Measurements from ENCODE around the gene ENTHD1.

DNA sequence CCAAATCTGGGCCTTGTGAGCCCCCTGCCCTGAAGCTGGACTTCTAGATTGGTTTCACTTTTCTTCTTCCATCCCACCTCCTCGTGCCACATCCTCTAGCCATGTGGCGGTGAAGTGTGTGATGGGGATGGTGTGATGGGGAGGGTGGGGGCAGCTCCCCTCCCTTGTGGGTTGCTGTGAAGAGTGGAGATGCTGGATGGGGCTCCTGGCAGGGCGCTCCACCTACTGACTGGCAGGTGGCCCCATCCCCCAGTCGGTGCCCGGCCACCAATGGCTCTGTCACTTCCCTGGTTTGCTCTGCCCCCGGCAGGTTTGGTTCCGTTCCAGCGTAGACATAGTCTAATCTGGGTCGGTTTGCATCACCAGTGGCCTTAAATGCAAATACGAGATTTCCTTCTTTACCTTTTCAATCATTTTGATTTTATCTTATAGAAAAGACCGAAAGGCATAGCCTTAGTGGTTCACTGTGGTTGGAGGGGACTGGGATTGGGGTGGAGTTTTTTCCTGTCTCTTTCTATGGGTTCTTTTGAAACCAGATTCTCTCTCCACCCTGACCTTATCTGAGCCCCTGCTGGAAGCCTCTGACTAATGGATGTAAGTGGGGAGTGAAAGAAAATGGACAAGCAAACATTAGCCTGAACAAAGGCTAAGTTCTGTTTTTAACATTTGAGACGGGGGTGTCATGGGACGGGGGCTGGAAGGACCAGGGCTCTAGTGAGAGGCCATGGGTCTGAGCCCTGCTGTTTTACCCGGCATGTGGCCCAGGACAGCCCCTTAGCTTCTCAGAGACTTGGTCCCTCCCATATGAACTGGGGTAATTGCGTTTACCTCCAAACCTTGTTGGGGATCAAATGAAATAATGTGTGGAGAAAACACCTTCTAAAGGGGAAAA is 173.8 kb downstream of the ENTHD1 start:
- TF ChIP-seq, protein P1, sequence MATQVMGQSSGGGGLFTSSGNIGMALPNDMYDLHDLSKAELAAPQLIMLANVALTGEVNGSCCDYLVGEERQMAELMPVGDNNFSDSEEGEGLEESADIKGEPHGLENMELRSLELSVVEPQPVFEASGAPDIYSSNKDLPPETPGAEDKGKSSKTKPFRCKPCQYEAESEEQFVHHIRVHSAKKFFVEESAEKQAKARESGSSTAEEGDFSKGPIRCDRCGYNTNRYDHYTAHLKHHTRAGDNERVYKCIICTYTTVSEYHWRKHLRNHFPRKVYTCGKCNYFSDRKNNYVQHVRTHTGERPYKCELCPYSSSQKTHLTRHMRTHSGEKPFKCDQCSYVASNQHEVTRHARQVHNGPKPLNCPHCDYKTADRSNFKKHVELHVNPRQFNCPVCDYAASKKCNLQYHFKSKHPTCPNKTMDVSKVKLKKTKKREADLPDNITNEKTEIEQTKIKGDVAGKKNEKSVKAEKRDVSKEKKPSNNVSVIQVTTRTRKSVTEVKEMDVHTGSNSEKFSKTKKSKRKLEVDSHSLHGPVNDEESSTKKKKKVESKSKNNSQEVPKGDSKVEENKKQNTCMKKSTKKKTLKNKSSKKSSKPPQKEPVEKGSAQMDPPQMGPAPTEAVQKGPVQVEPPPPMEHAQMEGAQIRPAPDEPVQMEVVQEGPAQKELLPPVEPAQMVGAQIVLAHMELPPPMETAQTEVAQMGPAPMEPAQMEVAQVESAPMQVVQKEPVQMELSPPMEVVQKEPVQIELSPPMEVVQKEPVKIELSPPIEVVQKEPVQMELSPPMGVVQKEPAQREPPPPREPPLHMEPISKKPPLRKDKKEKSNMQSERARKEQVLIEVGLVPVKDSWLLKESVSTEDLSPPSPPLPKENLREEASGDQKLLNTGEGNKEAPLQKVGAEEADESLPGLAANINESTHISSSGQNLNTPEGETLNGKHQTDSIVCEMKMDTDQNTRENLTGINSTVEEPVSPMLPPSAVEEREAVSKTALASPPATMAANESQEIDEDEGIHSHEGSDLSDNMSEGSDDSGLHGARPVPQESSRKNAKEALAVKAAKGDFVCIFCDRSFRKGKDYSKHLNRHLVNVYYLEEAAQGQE (IDR thresholded peaks at IDR 0.05; ENCODE audit: borderline replicate concordance), result no peak
- TF ChIP-seq POLR2AphosphoS5 (IDR thresholded peaks at IDR 0.05) (no peak), TAF1 (IDR thresholded peaks at IDR 0.05; ENCODE audit: low read depth) (no peak), EP300 (conservative IDR thresholded peaks at IDR 0.05; ENCODE audit: poor library complexity, severe bottlenecking) (no peak), SMC3 (conservative IDR thresholded peaks at IDR 0.05; ENCODE audit: poor library complexity) (no peak), EZH2 (IDR thresholded peaks at IDR 0.05; ENCODE audit: borderline replicate concordance, insufficient read depth, low read length, poor library complexity, severe bottlenecking) (no peak), RAD21 (conservative IDR thresholded peaks at IDR 0.05) (no peak), MXI1 (conservative IDR thresholded peaks at IDR 0.05; ENCODE audit: poor library complexity, severe bottlenecking) (no peak)
- TF ChIP-seq, protein P2, sequence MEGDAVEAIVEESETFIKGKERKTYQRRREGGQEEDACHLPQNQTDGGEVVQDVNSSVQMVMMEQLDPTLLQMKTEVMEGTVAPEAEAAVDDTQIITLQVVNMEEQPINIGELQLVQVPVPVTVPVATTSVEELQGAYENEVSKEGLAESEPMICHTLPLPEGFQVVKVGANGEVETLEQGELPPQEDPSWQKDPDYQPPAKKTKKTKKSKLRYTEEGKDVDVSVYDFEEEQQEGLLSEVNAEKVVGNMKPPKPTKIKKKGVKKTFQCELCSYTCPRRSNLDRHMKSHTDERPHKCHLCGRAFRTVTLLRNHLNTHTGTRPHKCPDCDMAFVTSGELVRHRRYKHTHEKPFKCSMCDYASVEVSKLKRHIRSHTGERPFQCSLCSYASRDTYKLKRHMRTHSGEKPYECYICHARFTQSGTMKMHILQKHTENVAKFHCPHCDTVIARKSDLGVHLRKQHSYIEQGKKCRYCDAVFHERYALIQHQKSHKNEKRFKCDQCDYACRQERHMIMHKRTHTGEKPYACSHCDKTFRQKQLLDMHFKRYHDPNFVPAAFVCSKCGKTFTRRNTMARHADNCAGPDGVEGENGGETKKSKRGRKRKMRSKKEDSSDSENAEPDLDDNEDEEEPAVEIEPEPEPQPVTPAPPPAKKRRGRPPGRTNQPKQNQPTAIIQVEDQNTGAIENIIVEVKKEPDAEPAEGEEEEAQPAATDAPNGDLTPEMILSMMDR (IDR thresholded peaks at IDR 0.05; ENCODE audit: poor library complexity, severe bottlenecking), result no peak
